ENCODE measurements around the gene C3orf18. TPM values are rescaled to one million over a fixed set of nuclear protein-coding genes. Genes with fewer than 3 reads are reported as not detected.

C3orf18 gene
- total RNA-seq, 1 experiment from 2014 or later: 5.0 TPM

- intact Hi-C loops (cut with micrococcal nuclease; ENCODE audit: unreplicated experiment) (loop anchor here (1.0 kb wide), 1 partner anchor 41 kb away; no protein-coding TSS in a partner anchor), in situ Hi-C loops (cut with HindIII; ENCODE audit: low pct_unique_long_range_greater_than_20kb, low sequenced_read_pairs) (no loop called here)
- Histone ChIP-seq H3K27ac (ENCODE audit: low read length) (no peak overlapping the region), H3K36me3 (ENCODE audit: control insufficient read depth, insufficient read depth, low read length) (peaks cover 3% of the 10 kb centered on the region; the same call in 1 of the 2 replicates), H3K4me3 (ENCODE audit: low read depth in 2 of 2, low read length in 2 of 2) (no peak overlapping the region), H3K9me3 (ENCODE audit: control insufficient read depth, insufficient read depth, low read depth, low read length) (no peaks in the 10 kb centered on the region), H3K27me3 (ENCODE audit: control insufficient read depth, insufficient read depth, low read length) (no peaks in the 10 kb centered on the region), H3K4me1 (ENCODE audit: control insufficient read depth, insufficient read depth, low read length) (peaks cover 7% of the 10 kb centered on the region)
- TF ChIP-seq REST (IDR thresholded peaks at IDR 0.05; ENCODE audit: insufficient read depth in 1 of 2, low read depth in 2 of 2, low read length in 1 of 2): no peak
- TF ChIP-seq CTCF (IDR thresholded peaks at IDR 0.05): peak; percentile 79
- DNase-seq (ENCODE audit: low read depth, low spot score) (peak; percentile 51), ATAC-seq (no peak)
- no TSS peak for BruUV-seq (replicated peaks)
- ChIA-PET CTCF (no interaction called here), POLR2A (no interaction called here)
Measured at GRCh38 chr3:50572158-50572557, 4.6 kb upstream of the C3orf18 start.

- peaks cover 3% of the 10 kb centered on the region; the same call in 1 of the 2 replicates for H3K36me3 ChIP-seq (ENCODE audit: control insufficient read depth, insufficient read depth, low read length)
Measured at GRCh38 chr3:50571486-50571885, 3.9 kb upstream of the C3orf18 start.

More at GRCh38 chr3:50571486-50571885, 3.9 kb upstream of the C3orf18 start:
- Histone ChIP-seq H3K4me1 (ENCODE audit: control insufficient read depth, insufficient read depth, low read length) (peaks cover 9% of the 10 kb centered on the region), H3K27ac (ENCODE audit: low read length) (no peak overlapping the region), H3K4me3 (ENCODE audit: low read depth in 2 of 2, low read length in 2 of 2) (no peak overlapping the region), H3K9me3 (ENCODE audit: control insufficient read depth, insufficient read depth, low read depth, low read length) (no peaks in the 10 kb centered on the region), H3K27me3 (ENCODE audit: control insufficient read depth, insufficient read depth, low read length) (no peaks in the 10 kb centered on the region)
- ChIA-PET POLR2A (no interaction called here), CTCF (no interaction called here)
- no peak for TF ChIP-seq POLR2AphosphoS5 (IDR thresholded peaks at IDR 0.05; ENCODE audit: low read depth, low read length)
- no peak for TF ChIP-seq TCF7L2 (IDR thresholded peaks at IDR 0.05; ENCODE audit: low read depth, low read length)
- no peak for TF ChIP-seq REST (IDR thresholded peaks at IDR 0.05; ENCODE audit: insufficient read depth in 1 of 2, low read depth in 2 of 2, low read length in 1 of 2)
- TF ChIP-seq SIN3A (IDR thresholded peaks at IDR 0.05; ENCODE audit: borderline replicate concordance, insufficient read depth, low read depth, low read length): no peak
- TF ChIP-seq CTCF (IDR thresholded peaks at IDR 0.05): no peak
- in situ Hi-C loops (cut with HindIII; ENCODE audit: low pct_unique_long_range_greater_than_20kb, low sequenced_read_pairs): no loop called here
- BruUV-seq (replicated peaks): no TSS peak
- intact Hi-C loops (cut with micrococcal nuclease; ENCODE audit: unreplicated experiment): no loop called here
- ATAC-seq: no peak
- no peak for DNase-seq (ENCODE audit: low read depth, low spot score)

All from Panc1 (cell line).